OCI-LY1 (cell line): Measurements from ENCODE around the gene ZNF518B.

Experiments
- H2AFZ ChIP-seq: fragments of 200-600 bp; sonication (generic), shearing (Covaris generic); 2 replicates; pipeline ENCODE4 v1.6.0; 2014; ENCODE audit warnings: antibody characterized with exemption, mild to moderate bottlenecking, low read length
- H3F3A ChIP-seq: fragments of 200-600 bp; sonication (generic), shearing (Covaris generic); 2 replicates; pipeline ENCODE4 v1.6.0; 2014; ENCODE audit warnings: mild to moderate bottlenecking, antibody characterized with exemption, low read length, moderate library complexity; ENCODE audit not compliant: insufficient read depth
- H3K27ac ChIP-seq: fragments of 200-600 bp; sonication (generic); 2 replicates; pipeline ENCODE4 v1.5.1; 2014; ENCODE audit warnings: low read length, mixed run types, mild to moderate bottlenecking, low read depth; ENCODE audit not compliant: poor library complexity, severe bottlenecking
- H3K27me3 ChIP-seq: fragments of 200-600 bp; sonication (generic); 2 replicates; pipeline ENCODE4 v1.6.0; 2014; ENCODE audit warnings: antibody characterized with exemption, mild to moderate bottlenecking, low read length, moderate library complexity; ENCODE audit not compliant: insufficient read depth
- H3K36me3 ChIP-seq: fragments of 200-600 bp; sonication (generic); 2 replicates; pipeline ENCODE4 v1.6.1; 2014; ENCODE audit warnings: mild to moderate bottlenecking, antibody characterized with exemption, low read length, moderate library complexity, mixed read lengths; ENCODE audit not compliant: insufficient read depth
- H3K4me1 ChIP-seq: fragments of 200-600 bp; sonication (generic); 2 replicates; pipeline ENCODE4 v1.5.1; 2014; ENCODE audit warnings: mild to moderate bottlenecking, low read length, moderate library complexity; ENCODE audit not compliant: insufficient read depth, severe bottlenecking
- H3K4me2 ChIP-seq: fragments of 200-600 bp; sonication (generic), shearing (Covaris generic); 2 replicates; pipeline ENCODE4 v1.6.1; 2014; ENCODE audit warnings: low read length
- H3K4me3 ChIP-seq: fragments of 200-600 bp; sonication (generic); 2 replicates; pipeline ENCODE4 v1.5.1; 2014; ENCODE audit warnings: low read length, low read depth, mild to moderate bottlenecking, mixed read lengths; ENCODE audit not compliant: poor library complexity, severe bottlenecking
- H3K79me2 ChIP-seq: fragments of 200-600 bp; shearing (Covaris generic); 2 replicates; pipeline ENCODE4 v1.6.1; 2016; ENCODE audit warnings: mixed run types, low read length, mixed read lengths; ENCODE audit not compliant: insufficient read depth
- H3K9ac ChIP-seq: fragments of 200-600 bp; sonication (generic), shearing (Covaris generic); 2 replicates; pipeline ENCODE4 v1.6.1; 2014; ENCODE audit warnings: mild to moderate bottlenecking, low read length, mixed read lengths
- H3K9me2 ChIP-seq: fragments of 200-600 bp; sonication (generic), shearing (Covaris generic); 2 replicates; pipeline ENCODE4 v1.6.1; 2014; ENCODE audit warnings: low read depth, mild to moderate bottlenecking, low read length, mixed read lengths
- H3K9me3 ChIP-seq: fragments of 200-600 bp; shearing (Covaris generic); 2 replicates; pipeline ENCODE4 v1.6.1; 2014; ENCODE audit warnings: low read length, mixed read lengths
- H4K20me1 ChIP-seq: fragments of 200-600 bp; sonication (generic), shearing (Covaris generic); 2 replicates; pipeline ENCODE4 v1.6.0; 2016; ENCODE audit warnings: mild to moderate bottlenecking, low read length; ENCODE audit not compliant: insufficient read depth
- CTCF ChIP-seq: fragments of 200-600 bp; sonication (generic), shearing (Covaris generic); IDR thresholded peaks from 2 replicates; pipeline ENCODE4 v1.5.1; 2017; ENCODE audit warnings: mild to moderate bottlenecking, antibody characterized with exemption, low read length, moderate library complexity, mixed read lengths
- EZH2 ChIP-seq: fragments of 200-600 bp; sonication (generic), shearing (Covaris generic); IDR thresholded peaks from 2 replicates; pipeline ENCODE4 v1.8.0; 2017; ENCODE audit warnings: borderline replicate concordance, mixed run types, mild to moderate bottlenecking, antibody characterized with exemption, low read length, moderate library complexity, mixed read lengths

ZNF518B gene

DNA sequence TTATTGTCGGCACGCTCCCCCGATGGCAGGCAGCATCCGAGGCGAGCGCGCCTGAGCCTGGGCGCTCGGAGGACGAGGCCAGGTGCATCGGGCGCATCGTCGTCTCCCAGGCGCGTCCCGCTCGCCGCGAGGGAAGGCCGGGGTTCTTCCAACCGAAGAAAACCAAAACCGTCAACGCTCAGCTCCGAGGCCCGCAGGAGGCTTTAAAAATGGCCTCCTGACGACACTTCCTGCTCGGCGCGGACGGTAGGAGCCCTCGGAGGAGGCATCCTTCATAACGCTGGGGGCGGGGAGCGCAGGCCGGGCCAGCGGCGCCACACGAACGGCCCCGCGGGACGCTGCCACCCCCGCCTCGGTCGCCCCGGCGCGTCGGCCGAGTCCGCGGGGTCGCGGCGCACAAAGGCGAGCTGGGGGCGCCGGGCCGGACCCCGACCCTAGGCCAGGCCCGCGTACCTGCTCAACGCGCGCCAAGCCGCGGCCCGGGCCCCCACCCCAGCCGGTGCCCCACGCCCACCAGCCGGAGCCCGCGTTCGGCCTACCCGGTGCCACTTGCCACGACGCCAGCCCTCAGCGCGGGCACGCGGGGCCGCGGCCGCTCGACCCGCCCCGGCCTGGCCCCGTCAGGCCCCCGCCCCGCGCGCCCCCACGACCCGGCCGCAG is 501 bp downstream of the ZNF518B start:
- peak overlapping the region; percentile 82 for H3K4me3 ChIP-seq
- peak overlapping the region; percentile 92 for H3K4me2 ChIP-seq
- H3K9me2 ChIP-seq = no peaks in the 10 kb centered on the region
- H3K4me1 ChIP-seq = peaks cover 23% of the 10 kb centered on the region
- TF ChIP-seq EZH2 (no peak), CTCF (no peak)
- no peaks in the 10 kb centered on the region for H3K9me3 ChIP-seq
- no peaks in the 10 kb centered on the region for H3F3A ChIP-seq
- H3K36me3 ChIP-seq = peaks cover 29% of the 10 kb centered on the region
- H3K9ac ChIP-seq = peak overlapping the region; percentile 75
- no peak overlapping the region for H3K27ac ChIP-seq
- no peak overlapping the region for H2AFZ ChIP-seq
- H4K20me1 ChIP-seq = no peaks in the 10 kb centered on the region
- no peaks in the 10 kb centered on the region for H3K79me2 ChIP-seq
- H3K27me3 ChIP-seq = no peaks in the 10 kb centered on the region

- peaks cover 23% of the 10 kb centered on the region for H3K4me1 ChIP-seq
- no peaks in the 10 kb centered on the region for H3K27me3 ChIP-seq
- H3K4me2 ChIP-seq = peak overlapping the region; percentile 92
- H3K9me3 ChIP-seq = no peaks in the 10 kb centered on the region
- TF ChIP-seq EZH2 (no peak), CTCF (no peak)
- no peaks in the 10 kb centered on the region for H4K20me1 ChIP-seq
- H3F3A ChIP-seq = no peaks in the 10 kb centered on the region
- H3K9me2 ChIP-seq = no peaks in the 10 kb centered on the region
- H2AFZ ChIP-seq = no peak overlapping the region
- H3K27ac ChIP-seq = no peak overlapping the region
- no peaks in the 10 kb centered on the region for H3K79me2 ChIP-seq
- H3K36me3 ChIP-seq = peaks cover 31% of the 10 kb centered on the region
- H3K9ac ChIP-seq = peak overlapping the region; percentile 75
- H3K4me3 ChIP-seq = peak overlapping the region; percentile 82
Measured at GRCh38 chr4:10456260-10456594, 999 bp downstream of the ZNF518B start.

DNA sequence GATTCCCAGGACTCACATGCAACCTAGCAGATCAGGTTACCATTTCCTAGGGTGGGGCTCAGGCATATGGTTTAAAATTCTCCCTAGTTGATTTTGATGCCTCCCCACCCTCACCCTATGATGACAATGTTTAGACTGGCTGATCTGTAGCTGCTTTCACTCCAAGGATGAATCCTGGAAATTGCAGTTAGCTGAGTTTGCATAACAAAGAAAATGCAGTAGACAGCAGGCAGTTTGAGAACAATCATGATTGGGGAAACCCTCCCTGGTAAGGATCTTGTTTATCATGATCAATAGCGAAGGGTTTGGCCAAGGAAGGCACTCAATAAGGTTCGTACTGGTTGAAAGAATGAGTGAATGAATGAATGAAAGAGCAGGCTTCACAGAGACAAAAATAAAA is 2.1 kb downstream of the ZNF518B start:
- no peaks in the 10 kb centered on the region for H3F3A ChIP-seq
- no peaks in the 10 kb centered on the region for H3K9me2 ChIP-seq
- H3K9me3 ChIP-seq = no peaks in the 10 kb centered on the region
- H3K36me3 ChIP-seq = peaks cover 42% of the 10 kb centered on the region
- H3K27ac ChIP-seq = no peak overlapping the region
- no peak overlapping the region for H3K4me2 ChIP-seq
- H3K4me3 ChIP-seq = no peak overlapping the region
- H3K4me1 ChIP-seq = peaks cover 23% of the 10 kb centered on the region
- H3K27me3 ChIP-seq = no peaks in the 10 kb centered on the region
- H3K9ac ChIP-seq = no peak overlapping the region
- no peaks in the 10 kb centered on the region for H4K20me1 ChIP-seq
- H2AFZ ChIP-seq = no peak overlapping the region
- no peaks in the 10 kb centered on the region for H3K79me2 ChIP-seq
- TF ChIP-seq CTCF = no peak
- no peak for TF ChIP-seq EZH2
